GM23338 (cell line): ENCODE results near the gene SERPINA6.

Experiments
- CTCF ChIP-seq, 2 experiments: fragments of 200-600 bp in 1 of 2; sonication (generic) in 1 of 2; conservative IDR thresholded peaks; 2 replicates each; pipeline versions ENCODE4 v1.5.1 to v1.6.1; 2016 to 2017; ENCODE audit warnings: antibody characterized with exemption in 2 of 2, low read depth in 2 of 2, mild to moderate bottlenecking in 2 of 2, moderate library complexity in 1 of 2
- EZH2 ChIP-seq: fragments of 200-600 bp; sonication (generic); IDR thresholded peaks from one replicate; pipeline ENCODE4 v1.8.0; 2017; ENCODE audit warnings: antibody characterized with exemption, mild to moderate bottlenecking, low read depth; ENCODE audit not compliant: unreplicated experiment
- EZH2phosphoT487 ChIP-seq: fragments of 200-600 bp; sonication (generic); IDR thresholded peaks from one replicate; pipeline ENCODE4 v1.8.1; 2018; ENCODE audit warnings: antibody characterized with exemption; ENCODE audit not compliant: unreplicated experiment
- JUNB ChIP-seq: IDR thresholded peaks from one replicate; pipeline ENCODE4 v1.6.1; 2016; ENCODE audit warnings: antibody characterized with exemption; ENCODE audit not compliant: unreplicated experiment
- NANOG ChIP-seq: IDR thresholded peaks from 2 replicates; pipeline ENCODE4 v1.6.1; 2016; ENCODE audit warnings: antibody characterized with exemption, borderline replicate concordance
- POLR2AphosphoS5 ChIP-seq: IDR thresholded peaks from 2 replicates; pipeline ENCODE4 v1.6.1; 2016; ENCODE audit warnings: antibody characterized with exemption, low read depth
- REST ChIP-seq: IDR thresholded peaks from one replicate; pipeline ENCODE4 v1.6.1; 2018; ENCODE audit warnings: antibody characterized with exemption; ENCODE audit not compliant: unreplicated experiment
- ZNF114 ChIP-seq: fragments of 250-450 bp; sonication (Bioruptor Pico); IDR thresholded peaks from 2 replicates; pipeline ENCODE4 v1.5.0; 2020; ENCODE audit warnings: mild to moderate bottlenecking, moderate library complexity
- ZNF331 ChIP-seq: fragments of 250-450 bp; sonication (Bioruptor Pico); IDR thresholded peaks from 2 replicates; pipeline ENCODE4 v1.5.0; 2020; ENCODE audit warnings: low read depth, mild to moderate bottlenecking, moderate library complexity

- TF ChIP-seq CTCF (conservative IDR thresholded peaks at IDR 0.05; ENCODE audit: low read depth in 2 of 2): no peak
- no peak for TF ChIP-seq POLR2AphosphoS5
- TF ChIP-seq REST: no peak
- TF ChIP-seq EZH2: no peak
- no peak for TF ChIP-seq ZNF114 (CRISPR knock-in tag)
- no peak for TF ChIP-seq ZNF331 (CRISPR knock-in tag)
- TF ChIP-seq EZH2phosphoT487: no peak
- TF ChIP-seq JUNB: no peak
- TF ChIP-seq NANOG: no peak
Observed at GRCh38 chr14:94357166-94357565, 34.0 kb upstream of the SERPINA6 start.
